GM19043 (cell line): ENCODE data around the gene GATAD2A.
"Not testable (repeated sequence)": the region's sequence is repeated elsewhere in the genome, so short reads cannot be mapped to it uniquely, and the experiment has no call there.

Experiments
- ATAC-seq: cut with Tn5 transposase; IDR thresholded peaks from one replicate; pipeline ENCODE4 v1.9.1; 2021; ENCODE audit warnings: low read depth; ENCODE audit not compliant: unreplicated experiment

The GATAD2A gene

GRCh38 chr19:19385896-19386869 lies 19.3 kb upstream of the GATAD2A start:
- ATAC-seq, result peak; percentile 5

- ATAC-seq, result no peak
Observed at GRCh38 chr19:19387108-19387507, 18.4 kb upstream of the GATAD2A start.

GRCh38 chr19:19388568-19389555 lies 16.6 kb upstream of the GATAD2A start:
- ATAC-seq, result no peak

- not testable (repeated sequence) for ATAC-seq
Observed at GRCh38 chr19:19389683-19390082, 15.8 kb upstream of the GATAD2A start.

- not testable (repeated sequence) for ATAC-seq
Observed at GRCh38 chr19:19394333-19394732, 11.1 kb upstream of the GATAD2A start.

- ATAC-seq, result no peak
Observed at GRCh38 chr19:19399733-19400433, 5.6 kb upstream of the GATAD2A start.

GRCh38 chr19:19402656-19403372 lies 2.7 kb upstream of the GATAD2A start:
- no peak for ATAC-seq

- ATAC-seq, result no peak
Observed at GRCh38 chr19:19403373-19403901, 2.0 kb upstream of the GATAD2A start.

GRCh38 chr19:19405971-19406877 lies 749 bp downstream of the GATAD2A start:
- no peak for ATAC-seq

- no peak for ATAC-seq
Observed at GRCh38 chr19:19406878-19407632, 1.6 kb downstream of the GATAD2A start.

GRCh38 chr19:19407633-19407930 lies 2.1 kb downstream of the GATAD2A start:
- no peak for ATAC-seq

GRCh38 chr19:19409205-19409604 lies 3.7 kb downstream of the GATAD2A start:
- no peak for ATAC-seq

GRCh38 chr19:19409631-19410030 lies 4.2 kb downstream of the GATAD2A start:
- ATAC-seq, result no peak

GRCh38 chr19:19410553-19411550 lies 5.4 kb downstream of the GATAD2A start:
- no peak for ATAC-seq

GRCh38 chr19:19416280-19416679 lies 10.8 kb downstream of the GATAD2A start:
- no peak for ATAC-seq

GRCh38 chr19:19417046-19417445 lies 11.6 kb downstream of the GATAD2A start:
- ATAC-seq, result no peak
